GM21367 (cell line): ENCODE measurements around the gene DRAM1.

Experiments
- ATAC-seq: cut with Tn5 transposase; IDR thresholded peaks from one replicate; pipeline ENCODE4 v1.9.1; 2021; ENCODE audit not compliant: unreplicated experiment

The DRAM1 gene

DNA sequence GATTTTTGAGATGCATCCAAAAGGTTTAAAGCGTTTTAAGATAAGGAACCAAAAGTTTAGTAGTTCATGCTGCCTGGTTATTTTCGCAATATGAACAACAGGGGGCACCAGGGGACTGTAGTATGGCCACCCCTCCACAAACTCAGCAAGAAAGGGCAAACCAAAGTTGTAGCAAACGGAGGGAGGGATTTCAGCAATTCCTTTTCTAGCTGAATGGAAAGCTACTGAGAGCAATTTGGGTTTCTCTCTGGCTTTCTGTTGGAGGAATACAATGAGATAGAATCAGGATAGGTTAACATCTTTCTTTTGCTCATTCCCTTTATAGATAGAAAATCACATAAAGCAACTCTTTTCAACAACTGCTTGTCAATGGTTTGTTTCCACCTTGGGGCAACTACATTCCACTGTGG, 62.5 kb downstream of the DRAM1 start:
- no peak for ATAC-seq

GRCh38 chr12:101940400-101940950, 63.1 kb downstream of the DRAM1 start:
- ATAC-seq, result no peak

DNA sequence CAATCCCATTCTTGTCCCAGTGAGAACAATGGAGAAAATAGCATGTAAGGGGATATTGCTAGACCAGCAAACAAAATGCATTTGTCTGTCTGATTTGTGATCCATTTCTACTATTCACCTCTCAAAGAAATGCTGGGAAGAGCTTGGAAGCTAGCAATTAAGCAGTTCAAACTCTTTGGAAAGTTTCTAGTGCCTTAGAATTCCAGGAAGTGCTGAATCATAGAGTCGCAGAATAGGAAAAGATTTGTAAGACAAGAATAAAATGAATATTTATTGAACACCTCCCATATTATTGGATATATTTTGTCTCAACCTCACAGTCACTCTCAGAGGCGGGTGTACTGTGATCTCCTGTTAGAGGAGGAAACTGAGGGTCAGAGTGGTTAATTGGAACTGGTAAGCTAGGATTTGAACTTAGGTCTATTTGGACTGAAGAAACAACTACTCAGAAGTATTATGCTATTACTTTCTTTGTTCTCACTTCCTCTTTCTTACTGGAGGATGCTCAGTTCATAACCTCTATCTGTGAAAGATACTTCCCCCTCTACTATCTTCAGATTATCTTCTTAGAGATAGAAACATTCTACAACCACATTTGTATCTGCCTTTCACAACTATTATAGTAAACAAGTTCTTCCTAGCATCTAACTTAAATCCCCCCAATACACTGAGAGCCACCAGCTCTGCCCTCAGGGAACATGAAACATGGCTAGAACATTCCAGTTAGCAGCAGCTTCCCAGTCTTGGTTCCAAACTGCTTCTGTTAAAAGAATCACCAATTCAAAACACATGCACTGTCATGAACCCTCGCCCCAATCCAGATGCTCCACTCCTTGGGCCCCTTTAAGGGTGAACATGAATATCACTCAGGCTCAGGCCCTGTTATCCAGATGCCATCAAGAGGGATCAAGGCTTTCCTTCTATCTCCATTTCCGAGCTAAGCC, 64.2 kb downstream of the DRAM1 start:
- peak; percentile 84 for ATAC-seq

DNA sequence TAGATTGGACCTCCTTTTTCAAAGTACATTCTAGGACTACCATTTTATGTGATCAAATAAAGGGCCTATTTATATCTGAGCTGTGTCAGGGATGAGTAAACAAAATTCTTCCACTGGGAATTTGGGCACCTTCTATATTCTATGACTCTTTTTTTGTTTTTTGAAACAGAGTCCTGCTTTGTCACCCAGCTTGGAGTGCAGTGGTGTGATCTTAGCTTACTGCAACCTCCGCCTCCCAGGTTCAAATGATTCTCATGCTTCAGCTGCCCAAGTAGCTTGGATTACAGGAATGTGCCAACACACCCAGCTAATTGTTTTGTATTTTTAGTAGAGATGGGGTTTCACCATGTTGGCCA, 64.8 kb downstream of the DRAM1 start:
- ATAC-seq, result no peak

DNA sequence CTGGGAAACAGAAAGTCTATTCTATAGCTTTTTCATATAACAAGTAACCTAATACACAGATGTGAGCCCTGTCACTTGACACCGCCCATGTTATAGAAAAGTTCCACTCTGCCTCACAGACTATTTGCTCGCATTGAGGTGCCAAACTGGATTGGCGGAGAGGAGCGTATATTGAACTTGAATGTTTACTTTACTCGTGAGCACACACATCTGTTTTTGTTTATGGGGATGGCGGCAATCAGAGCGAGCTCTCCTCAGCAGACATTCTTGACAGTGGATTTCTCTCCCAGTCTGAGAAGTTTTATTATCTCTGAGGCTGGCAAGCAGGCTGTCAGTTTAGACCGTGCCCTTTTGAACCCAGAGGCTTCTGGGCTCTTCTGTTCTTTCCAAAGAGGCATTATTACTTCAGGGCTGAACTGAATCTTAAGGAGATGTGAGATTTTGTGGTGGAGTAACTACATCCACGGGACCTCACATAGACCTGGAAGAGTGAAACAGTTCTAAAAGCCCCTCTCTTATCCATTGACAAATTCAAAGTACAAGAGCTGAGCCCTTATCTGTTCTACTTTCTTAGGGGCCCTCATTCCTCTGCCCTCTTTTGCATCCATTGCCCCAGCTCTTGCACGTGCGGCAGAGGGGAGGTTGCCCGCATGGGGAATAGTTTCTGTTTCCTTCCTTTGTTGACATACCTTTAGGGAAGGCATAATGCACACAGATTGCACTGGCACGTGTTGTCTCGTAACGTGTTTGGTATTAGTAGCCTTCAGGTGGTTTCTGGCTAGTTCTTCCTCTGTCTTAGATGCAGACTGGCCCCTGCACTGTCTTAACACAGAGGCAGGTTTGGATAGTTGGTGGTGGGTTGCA, 68.2 kb downstream of the DRAM1 start:
- ATAC-seq, result no peak

- ATAC-seq, result no peak
Observed at GRCh38 chr12:101946233-101946611, 68.8 kb downstream of the DRAM1 start.

GRCh38 chr12:101947316-101947715, 69.9 kb downstream of the DRAM1 start:
- no peak for ATAC-seq

GRCh38 chr12:101948365-101948764, 71.0 kb downstream of the DRAM1 start:
- ATAC-seq, result no peak

GRCh38 chr12:101951002-101951670, 73.8 kb downstream of the DRAM1 start:
- ATAC-seq, result no peak

- ATAC-seq, result no peak
Observed at GRCh38 chr12:101954113-101954512, 76.7 kb downstream of the DRAM1 start.

- no peak for ATAC-seq
Observed at GRCh38 chr12:101954676-101955075, 77.3 kb downstream of the DRAM1 start.

GRCh38 chr12:101957252-101957959, 80.0 kb downstream of the DRAM1 start:
- ATAC-seq, result no peak

DNA sequence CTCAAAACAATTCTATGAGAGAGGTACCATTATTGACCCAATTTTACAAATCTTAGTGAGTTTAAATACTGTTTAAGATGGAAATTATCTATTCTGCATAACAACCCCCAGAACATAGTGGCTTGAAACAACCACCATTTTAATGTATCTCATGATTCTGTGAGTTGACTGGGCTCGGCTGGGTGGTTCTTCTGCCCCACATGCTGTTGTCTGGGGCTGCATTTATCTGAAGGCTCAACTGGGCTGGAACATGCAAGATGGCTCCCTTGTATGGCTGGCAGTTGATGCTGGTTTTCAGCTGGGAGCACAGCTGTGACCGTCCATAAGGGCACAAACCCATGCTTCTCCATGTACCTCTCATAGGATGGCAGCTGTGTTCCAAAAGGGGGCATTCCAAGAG, 82.2 kb downstream of the DRAM1 start:
- ATAC-seq, result no peak

DNA sequence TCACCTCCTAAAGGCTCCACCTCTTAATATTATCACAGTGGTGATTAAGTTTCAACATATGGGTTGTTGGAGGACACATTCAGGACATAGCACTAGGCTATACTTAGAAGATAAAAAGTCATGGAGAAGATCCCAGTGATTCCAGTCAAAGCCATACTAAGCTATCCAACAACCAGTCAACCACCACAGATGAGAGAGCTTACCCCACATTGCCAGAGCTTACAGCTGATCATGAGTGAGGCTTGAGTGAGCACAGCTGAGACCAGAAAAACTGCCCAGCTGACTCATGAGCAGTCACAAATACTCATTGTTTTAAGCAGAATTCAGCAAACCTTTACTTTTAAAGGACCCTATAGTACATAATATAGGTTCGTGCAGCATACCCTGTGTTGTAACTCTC, 85.1 kb downstream of the DRAM1 start:
- ATAC-seq, result no peak

- ATAC-seq, result no peak
Observed at GRCh38 chr12:101963697-101964096, 86.3 kb downstream of the DRAM1 start.

- ATAC-seq, result no peak
Observed at GRCh38 chr12:101966496-101966895, 89.1 kb downstream of the DRAM1 start.

DNA sequence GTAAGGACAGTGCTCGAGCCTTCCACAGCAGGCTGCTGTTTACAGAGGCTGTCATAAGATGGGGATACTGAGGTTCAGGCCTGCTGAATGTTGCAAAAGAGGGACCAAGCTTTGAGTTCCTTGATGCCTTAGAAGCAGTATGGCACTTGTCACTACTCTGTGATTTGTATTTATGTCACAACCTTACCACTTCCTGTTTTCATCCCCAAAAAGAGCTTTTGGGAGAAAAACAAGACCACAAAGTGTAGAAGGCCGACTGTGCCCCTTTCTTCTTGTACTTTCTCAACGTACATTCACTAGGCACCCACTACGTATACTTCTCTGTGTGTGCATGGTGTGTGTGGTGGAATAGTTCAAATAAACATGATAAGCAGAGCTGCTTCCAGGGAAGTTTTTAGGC, 90.1 kb downstream of the DRAM1 start:
- no peak for ATAC-seq

- no peak for ATAC-seq
Observed at GRCh38 chr12:101968770-101969169, 91.4 kb downstream of the DRAM1 start.
